HEK293 (cell line): ENCODE measurements around the gene BUB1B.

Experiments
- HOXC10 ChIP-seq: sonication (generic); formaldehyde crosslinking; IDR thresholded peaks from 2 replicates; pipeline ENCODE4 v1.8.1; 2023; ENCODE audit warnings: mild to moderate bottlenecking, missing genetic modification reagents
- KLF1 ChIP-seq: fragments of 450-650 bp; formaldehyde crosslinking; IDR thresholded peaks from 2 replicates; pipeline ENCODE4 v1.5.1; 2016; ENCODE audit warnings: missing biosample characterization, missing genetic modification characterization
- RBAK ChIP-seq: fragments of 450-650 bp; formaldehyde crosslinking; IDR thresholded peaks from 2 replicates; pipeline ENCODE4 v1.5.1; 2016; ENCODE audit warnings: missing biosample characterization, missing genetic modification characterization
- TCF7L2 ChIP-seq: IDR thresholded peaks from 2 replicates; pipeline ENCODE4 v1.6.1; 2011; ENCODE audit warnings: low read depth, mild to moderate bottlenecking, inconsistent platforms, low read length, moderate library complexity, borderline replicate concordance
- ZNF23 ChIP-seq: fragments of 450-650 bp; formaldehyde crosslinking; IDR thresholded peaks from 2 replicates; pipeline ENCODE4 v1.5.1; 2016; ENCODE audit warnings: missing biosample characterization, missing genetic modification characterization, borderline replicate concordance
- TF ChIP-seq, protein P1 (sequence below): fragments of 450-650 bp; formaldehyde crosslinking; IDR thresholded peaks from 2 replicates; pipeline ENCODE4 v1.5.1; 2016; ENCODE audit warnings: missing biosample characterization, missing genetic modification characterization

DNA sequence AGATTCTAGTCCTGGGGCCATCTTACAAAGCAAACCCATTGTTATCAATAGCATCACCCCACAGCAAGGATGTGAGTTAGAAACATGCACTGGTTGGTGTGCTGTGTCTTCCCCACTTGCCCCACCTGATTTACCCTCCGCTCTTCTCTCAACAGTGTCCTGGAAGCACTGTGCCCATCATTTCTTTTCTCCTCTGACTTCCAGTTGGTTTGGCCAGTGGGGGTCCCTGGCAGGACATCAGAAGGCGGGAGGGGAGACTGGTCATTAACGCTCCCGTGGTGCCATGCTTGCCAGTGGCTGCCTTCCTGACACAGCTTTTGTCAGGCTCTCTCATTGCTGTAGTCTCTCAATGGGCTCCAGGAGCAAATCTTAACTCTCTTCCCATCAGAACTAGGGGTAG, 11.5 kb upstream of the BUB1B start:
- no peak for TF ChIP-seq HOXC10 (CRISPR knock-in tag)
- TF ChIP-seq KLF1 = no peak
- no peak for TF ChIP-seq TCF7L2
- TF ChIP-seq, protein P1, sequence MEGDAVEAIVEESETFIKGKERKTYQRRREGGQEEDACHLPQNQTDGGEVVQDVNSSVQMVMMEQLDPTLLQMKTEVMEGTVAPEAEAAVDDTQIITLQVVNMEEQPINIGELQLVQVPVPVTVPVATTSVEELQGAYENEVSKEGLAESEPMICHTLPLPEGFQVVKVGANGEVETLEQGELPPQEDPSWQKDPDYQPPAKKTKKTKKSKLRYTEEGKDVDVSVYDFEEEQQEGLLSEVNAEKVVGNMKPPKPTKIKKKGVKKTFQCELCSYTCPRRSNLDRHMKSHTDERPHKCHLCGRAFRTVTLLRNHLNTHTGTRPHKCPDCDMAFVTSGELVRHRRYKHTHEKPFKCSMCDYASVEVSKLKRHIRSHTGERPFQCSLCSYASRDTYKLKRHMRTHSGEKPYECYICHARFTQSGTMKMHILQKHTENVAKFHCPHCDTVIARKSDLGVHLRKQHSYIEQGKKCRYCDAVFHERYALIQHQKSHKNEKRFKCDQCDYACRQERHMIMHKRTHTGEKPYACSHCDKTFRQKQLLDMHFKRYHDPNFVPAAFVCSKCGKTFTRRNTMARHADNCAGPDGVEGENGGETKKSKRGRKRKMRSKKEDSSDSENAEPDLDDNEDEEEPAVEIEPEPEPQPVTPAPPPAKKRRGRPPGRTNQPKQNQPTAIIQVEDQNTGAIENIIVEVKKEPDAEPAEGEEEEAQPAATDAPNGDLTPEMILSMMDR = no peak
- TF ChIP-seq ZNF23 (tag by site-specific recombination) = no peak
- no peak for TF ChIP-seq RBAK (tag by site-specific recombination)
